GM12873 (cell line): ENCODE measurements around the gene AACS.

Source experiments
- CTCF ChIP-seq: IDR thresholded peaks from 2 replicates; pipeline ENCODE4 v1.5.1; 2012; ENCODE audit warnings: low read depth, mild to moderate bottlenecking, moderate library complexity, low read length, control low read depth; ENCODE audit not compliant: insufficient read depth; ENCODE audit errors: missing control alignments

The AACS gene

GRCh38 chr12:125064492-125064891 lies 743 bp upstream of the AACS start:
- TF ChIP-seq CTCF: no peak

GRCh38 chr12:125065919-125066570 lies 810 bp downstream of the AACS start:
- no peak for TF ChIP-seq CTCF

- TF ChIP-seq CTCF: no peak
Observed at GRCh38 chr12:125068391-125068790, 3.2 kb downstream of the AACS start.

GRCh38 chr12:125069616-125070015 lies 4.4 kb downstream of the AACS start:
- no peak for TF ChIP-seq CTCF

- TF ChIP-seq CTCF: no peak
Observed at GRCh38 chr12:125070112-125070511, 4.9 kb downstream of the AACS start.

- TF ChIP-seq CTCF: peak; percentile 11
Observed at GRCh38 chr12:125070661-125071390, 5.6 kb downstream of the AACS start.

- no peak for TF ChIP-seq CTCF
Observed at GRCh38 chr12:125071456-125071855, 6.2 kb downstream of the AACS start.
